ENCODE measurements around the gene TBL1Y.
"Not testable (repeated sequence)": the region's sequence is repeated elsewhere in the genome, so short reads cannot be mapped to it uniquely, and the experiment has no call there.

DNA sequence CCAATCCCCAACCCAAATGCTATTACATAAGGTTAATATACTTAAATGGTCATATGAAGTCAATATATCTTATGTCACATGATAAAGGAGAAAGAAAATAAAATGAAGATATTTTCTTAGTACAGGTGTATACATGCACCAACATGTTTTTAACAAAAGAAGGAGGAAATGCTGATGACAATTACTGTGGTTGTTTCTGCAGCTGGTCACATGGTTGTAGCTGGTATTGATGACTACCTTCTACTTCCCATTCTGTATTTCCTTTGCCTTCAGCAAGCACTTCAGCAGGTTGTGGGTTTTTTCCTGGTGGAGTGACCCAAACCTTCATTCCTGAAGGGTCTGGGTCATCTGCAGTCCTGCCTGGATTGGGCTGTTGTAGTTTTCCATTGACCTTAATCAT is 8.4 kb upstream of the TBL1Y start:
- TF ChIP-seq, protein P1, sequence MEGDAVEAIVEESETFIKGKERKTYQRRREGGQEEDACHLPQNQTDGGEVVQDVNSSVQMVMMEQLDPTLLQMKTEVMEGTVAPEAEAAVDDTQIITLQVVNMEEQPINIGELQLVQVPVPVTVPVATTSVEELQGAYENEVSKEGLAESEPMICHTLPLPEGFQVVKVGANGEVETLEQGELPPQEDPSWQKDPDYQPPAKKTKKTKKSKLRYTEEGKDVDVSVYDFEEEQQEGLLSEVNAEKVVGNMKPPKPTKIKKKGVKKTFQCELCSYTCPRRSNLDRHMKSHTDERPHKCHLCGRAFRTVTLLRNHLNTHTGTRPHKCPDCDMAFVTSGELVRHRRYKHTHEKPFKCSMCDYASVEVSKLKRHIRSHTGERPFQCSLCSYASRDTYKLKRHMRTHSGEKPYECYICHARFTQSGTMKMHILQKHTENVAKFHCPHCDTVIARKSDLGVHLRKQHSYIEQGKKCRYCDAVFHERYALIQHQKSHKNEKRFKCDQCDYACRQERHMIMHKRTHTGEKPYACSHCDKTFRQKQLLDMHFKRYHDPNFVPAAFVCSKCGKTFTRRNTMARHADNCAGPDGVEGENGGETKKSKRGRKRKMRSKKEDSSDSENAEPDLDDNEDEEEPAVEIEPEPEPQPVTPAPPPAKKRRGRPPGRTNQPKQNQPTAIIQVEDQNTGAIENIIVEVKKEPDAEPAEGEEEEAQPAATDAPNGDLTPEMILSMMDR (IDR thresholded peaks at IDR 0.05; ENCODE audit: insufficient read depth, low read length): not testable (repeated sequence)
- TF ChIP-seq, protein P2, sequence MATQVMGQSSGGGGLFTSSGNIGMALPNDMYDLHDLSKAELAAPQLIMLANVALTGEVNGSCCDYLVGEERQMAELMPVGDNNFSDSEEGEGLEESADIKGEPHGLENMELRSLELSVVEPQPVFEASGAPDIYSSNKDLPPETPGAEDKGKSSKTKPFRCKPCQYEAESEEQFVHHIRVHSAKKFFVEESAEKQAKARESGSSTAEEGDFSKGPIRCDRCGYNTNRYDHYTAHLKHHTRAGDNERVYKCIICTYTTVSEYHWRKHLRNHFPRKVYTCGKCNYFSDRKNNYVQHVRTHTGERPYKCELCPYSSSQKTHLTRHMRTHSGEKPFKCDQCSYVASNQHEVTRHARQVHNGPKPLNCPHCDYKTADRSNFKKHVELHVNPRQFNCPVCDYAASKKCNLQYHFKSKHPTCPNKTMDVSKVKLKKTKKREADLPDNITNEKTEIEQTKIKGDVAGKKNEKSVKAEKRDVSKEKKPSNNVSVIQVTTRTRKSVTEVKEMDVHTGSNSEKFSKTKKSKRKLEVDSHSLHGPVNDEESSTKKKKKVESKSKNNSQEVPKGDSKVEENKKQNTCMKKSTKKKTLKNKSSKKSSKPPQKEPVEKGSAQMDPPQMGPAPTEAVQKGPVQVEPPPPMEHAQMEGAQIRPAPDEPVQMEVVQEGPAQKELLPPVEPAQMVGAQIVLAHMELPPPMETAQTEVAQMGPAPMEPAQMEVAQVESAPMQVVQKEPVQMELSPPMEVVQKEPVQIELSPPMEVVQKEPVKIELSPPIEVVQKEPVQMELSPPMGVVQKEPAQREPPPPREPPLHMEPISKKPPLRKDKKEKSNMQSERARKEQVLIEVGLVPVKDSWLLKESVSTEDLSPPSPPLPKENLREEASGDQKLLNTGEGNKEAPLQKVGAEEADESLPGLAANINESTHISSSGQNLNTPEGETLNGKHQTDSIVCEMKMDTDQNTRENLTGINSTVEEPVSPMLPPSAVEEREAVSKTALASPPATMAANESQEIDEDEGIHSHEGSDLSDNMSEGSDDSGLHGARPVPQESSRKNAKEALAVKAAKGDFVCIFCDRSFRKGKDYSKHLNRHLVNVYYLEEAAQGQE (IDR thresholded peaks at IDR 0.05; ENCODE audit: insufficient replicate concordance, low read depth): not testable (repeated sequence)
- TF ChIP-seq POLR2AphosphoS5 (IDR thresholded peaks at IDR 0.05; ENCODE audit: low read depth); GABPA (IDR thresholded peaks at IDR 0.05; ENCODE audit: low read depth); SPI1 (IDR thresholded peaks at IDR 0.05; ENCODE audit: borderline replicate concordance, low read depth): not testable (repeated sequence)

Measured in HL-60 (cell line).